Activated CD8-positive, alpha-beta memory T cell treated with anti-CD3 and anti-CD28 coated beads for 1 hour (primary cell): ENCODE results near the gene METTL8.
"Not testable (repeated sequence)": the region's sequence is repeated elsewhere in the genome, so short reads cannot be mapped to it uniquely, and the experiment has no call there.

Source experiments
- DNase-seq, 2 donors: peaks; one replicate each; pipeline ENCODE4 v3.0.0-alpha.2; 2020; ENCODE audit warnings: low read depth in 1 of 2; ENCODE audit errors: extremely low read depth in 1 of 2

METTL8 gene

DNA sequence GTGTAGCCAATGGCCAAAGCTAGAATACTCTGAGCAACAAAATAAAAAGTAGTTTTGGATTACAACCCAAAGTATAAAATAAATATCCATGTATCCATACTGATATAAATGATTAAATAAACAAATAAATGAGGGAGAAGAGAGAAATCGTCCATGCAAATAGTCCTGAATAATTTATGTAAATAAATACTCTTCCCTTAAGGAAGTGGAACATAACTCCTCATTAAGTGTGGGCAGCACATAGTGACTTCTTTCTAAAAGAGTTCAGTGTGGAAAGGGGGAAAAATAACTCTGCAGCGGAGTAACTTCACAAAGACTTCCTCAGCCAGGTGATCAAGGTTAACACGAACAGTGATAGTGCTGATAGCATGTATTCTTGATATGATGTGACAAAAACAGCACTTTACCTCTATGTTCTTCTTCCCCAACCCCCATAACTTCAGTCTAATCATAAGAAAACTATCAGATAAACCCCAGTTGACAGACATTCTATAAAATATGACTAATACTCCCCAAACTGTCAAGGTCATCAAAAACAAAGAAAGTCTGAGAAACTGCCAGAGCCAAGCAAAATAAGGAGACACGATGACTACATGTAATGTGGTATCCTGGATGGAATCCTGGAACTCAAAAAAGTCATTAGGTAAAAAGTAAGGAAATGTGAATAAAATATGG is 30.7 kb downstream of the METTL8 start:
- DNase-seq: no peak

DNA sequence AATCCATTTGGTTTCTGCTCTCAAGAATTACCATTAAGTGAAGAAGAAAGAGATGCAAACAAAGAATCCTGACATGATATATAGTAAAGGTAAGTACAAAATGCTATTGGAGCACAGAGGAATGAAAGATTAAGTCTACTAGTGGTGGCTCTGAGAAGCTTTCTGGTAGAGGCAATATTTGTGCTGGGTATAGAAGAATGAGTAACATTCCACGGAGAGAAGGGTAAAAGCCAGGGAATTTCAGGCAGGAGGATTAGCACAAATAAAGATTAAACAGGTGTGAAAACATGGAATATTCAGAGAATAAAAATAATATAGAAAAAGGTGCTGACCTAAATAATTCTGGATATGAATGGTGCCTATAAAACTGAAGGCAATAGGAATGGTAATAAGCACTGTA is 31.8 kb downstream of the METTL8 start:
- no peak for DNase-seq

DNA sequence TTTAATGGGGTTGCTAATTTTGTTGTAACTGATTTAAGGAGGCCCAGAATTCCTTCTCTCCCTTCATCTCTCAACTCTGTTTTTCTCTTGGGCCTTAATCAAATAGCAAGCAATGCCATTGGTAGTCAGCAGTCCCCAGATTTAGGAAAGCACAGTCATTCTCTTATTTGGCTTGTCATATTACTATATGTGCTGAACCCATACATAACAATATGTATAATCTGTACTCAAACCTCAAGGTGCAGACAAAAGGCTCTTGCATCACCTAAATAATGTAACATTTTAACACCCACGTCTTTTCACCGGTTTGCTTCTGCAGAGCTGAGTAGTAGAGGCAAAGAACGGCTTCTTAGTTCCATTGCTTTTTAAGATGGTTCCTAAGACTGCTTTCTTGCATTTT is 33.4 kb downstream of the METTL8 start:
- DNase-seq: no peak

DNA sequence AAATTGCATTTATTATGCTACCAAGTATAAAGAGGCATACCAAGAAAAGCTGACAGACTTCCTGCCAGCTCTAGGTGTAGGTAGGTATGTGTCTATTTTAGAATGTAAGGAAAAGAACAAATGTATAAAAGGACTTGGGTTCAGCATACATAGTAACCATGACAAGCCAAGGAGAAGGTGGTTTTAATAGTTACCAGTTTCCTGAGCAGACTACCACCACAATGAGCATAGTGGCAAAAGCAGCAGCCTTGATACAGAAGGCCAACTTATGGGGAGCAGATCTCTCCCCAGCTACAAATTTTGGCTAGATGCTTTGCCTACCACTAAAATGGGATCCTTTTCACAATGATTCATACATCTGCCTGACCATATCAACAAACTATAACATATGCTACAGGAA is 34.5 kb downstream of the METTL8 start:
- no peak for DNase-seq

DNA sequence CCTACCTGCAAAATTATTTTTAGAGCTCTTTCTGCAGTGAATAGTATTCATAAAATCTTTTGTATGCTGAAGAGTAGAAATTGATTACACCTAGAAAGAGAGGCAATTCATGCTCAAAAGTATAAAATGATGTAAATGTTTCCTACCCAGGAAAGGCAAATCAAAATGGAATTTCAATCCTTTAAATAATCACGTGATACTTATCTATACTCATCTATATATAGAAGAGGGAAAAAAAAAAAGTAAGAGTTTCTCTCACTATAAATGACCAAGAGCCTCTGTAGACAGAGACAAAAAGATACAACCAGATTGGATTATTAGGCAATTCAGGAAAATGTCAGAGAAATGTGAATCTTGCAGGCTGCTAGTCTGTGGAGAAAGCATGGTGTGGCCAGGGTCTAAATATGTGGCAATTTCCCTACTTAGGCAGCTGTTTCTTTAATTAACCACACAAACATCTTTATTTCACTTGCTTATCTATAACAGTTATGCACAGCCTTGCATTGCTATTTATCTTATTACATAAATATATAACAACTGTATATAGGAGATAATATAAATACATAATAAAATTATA is 39.5 kb downstream of the METTL8 start:
- DNase-seq: no peak

DNA sequence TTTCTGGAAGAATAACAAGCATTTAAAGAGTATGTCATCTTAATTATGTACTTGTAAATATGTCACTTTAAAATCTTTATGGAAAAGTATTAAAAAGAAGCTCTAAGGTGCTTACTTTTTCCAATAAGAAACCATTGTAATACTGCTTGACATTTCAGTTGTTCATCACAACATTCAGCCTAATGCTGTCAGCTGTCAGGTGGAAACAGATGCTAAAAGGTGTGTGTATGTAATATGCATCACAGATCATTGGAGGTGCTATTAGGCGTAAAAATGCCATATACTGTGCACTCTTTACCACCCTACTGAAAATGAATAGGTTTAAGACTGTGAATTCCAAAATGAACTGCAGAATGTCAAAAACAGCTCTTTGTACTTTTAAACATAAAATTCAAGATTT is 40.3 kb downstream of the METTL8 start:
- DNase-seq: no peak

DNA sequence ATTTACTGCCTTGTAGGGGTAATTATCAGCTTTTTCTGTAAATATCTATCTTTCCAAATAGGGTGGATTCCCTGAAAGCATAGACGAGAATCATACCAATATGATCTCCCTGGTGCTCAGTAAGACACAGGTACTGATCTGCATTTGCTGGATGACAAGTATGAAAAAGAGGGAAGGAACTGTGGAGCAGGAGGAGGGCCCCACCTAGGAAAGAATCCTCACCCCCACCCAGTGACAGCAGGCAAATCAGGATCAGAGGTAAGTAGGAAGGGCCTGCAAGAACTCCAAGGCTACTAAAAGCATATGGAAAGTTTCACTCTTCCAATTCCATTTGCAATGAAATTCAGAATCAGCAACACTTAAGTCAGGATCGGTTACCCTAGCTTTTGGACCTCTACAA is 42.3 kb downstream of the METTL8 start:
- no peak for DNase-seq

DNA sequence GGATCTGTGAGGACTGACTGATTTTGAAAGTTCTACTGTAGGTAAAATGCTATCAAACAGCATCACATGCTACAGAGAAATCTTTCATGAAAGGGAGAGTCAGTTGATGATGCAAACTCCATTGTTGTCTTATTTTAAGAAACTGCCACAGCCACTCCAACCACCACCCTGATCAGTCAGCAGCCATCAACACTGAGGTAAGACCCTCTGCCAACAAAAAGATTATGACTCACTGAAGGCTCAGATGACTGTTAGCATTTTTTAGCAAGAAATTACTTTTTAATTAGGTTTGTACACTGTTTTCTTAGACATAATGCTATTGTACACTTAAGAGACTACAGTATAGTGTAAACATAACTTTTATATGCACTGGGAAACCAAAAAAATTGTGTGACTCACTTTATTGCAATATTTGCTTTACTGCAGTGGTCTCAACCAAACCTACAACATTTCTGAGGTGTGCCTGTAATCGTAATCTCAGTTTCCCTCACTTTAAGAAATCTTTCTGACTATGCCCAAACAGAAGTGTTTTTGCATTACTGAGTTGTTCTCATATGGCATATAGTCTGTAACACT is 42.8 kb downstream of the METTL8 start:
- no peak for DNase-seq

DNA sequence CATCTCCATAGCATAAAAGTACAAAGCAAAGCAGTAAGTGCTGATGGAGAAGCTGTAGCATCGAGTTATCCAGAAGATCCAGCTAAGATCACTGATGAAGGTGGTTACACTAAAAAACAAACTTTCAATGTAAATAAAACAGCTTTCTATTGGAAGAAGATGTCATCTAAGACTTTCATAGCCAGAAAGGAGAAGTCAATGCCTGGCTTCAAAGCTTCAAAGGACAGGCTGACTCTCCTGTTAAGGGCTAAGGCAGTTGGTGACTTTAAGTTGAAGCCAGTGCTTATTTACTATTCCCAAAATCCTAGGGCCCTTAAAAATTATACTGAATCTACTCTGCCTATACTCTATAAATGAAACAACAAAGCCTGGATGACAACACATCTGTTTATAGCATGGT is 44.0 kb downstream of the METTL8 start:
- no peak for DNase-seq

DNA sequence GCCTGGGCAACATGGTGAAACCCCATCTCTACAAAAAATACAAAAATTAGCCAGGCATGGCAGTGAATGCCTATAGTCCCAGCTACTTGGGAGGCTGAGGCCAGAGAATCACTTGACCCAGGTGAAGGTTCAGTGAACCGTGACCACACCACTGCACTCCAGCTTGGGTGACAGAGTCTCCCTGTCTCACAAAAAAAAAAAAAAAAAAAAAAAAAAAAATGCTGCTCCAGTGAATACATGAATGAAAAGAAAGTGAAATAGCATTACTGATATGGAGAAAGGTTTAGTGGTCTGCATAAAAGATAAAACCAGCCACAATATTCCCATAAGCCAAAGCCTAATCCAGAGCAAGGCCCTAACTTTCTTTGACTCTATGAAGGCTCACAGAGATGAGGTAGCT is 44.5 kb downstream of the METTL8 start:
- no peak for DNase-seq

DNA sequence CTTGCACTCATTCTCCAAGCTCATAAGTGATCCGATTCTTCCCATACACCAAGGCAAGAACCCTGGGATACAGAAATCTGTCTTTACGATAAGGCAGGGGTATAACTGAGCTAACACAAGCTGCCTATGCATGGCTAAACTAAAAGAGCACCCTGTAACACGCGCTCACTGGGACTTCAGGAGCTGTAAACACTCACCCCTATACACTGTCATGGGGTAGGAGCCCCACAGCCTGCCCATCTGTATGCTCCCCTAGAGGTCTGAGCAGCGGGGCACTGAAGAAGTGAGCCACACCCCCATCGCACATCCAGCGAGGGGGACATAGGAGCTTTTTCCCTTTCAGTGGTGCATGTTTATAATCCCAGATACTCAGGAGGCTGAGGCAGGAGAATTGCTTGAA is 46.7 kb downstream of the METTL8 start:
- no peak for DNase-seq

DNA sequence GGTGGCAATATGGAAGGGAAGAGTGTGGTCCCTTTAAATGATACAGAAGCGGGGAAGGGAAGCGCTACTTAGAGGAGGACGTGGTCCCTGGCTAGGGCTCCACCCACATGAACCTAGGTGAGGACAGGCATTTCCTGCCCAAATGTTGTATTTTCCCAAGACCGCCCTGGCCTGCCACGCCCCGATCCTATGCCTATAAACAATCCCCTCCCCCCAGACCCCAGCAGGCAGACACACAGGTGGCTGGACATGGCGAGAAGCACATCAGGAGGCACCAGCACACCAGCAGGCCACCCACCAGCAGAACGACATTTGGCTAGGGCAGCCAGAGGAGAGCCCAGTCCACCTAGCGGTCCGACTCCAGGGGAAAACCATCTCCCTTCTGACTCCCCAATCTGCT is 47.2 kb downstream of the METTL8 start:
- DNase-seq: no peak

DNA sequence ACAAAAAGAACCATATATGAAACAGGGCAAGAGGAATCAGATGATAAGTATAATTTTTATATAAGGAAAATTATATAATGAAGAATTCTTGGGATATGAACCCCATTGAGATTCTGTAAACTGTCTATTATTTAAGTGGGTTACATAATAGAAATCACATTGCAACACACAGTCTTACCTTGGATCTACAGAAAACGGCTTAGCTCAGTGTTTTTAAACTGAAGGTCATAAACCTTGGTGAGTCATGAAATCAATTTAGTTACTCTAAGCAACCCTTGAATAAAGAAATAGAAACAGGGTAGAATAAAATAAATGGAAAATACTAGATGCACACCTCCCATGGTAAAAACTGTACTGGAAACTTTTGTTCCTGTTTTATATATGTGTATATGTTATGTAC is 50.7 kb downstream of the METTL8 start:
- no peak for DNase-seq

DNA sequence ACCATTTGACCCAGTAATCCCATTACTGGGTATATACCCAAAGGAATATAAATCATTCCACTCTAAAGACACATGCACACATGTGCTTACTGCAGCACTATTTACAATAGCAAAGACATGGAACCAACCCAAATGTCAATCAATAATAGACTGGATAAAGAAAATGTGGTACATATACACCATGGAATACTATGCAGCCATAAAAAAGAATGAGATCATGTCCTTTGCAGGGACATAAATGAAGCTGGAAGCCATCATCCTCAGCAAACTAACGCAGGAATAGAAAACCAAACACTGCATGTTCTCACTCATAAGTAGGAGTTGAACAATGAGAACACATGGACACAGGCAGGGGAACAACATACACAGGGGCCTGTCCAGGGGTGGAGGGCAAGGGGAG is 51.6 kb downstream of the METTL8 start:
- not testable (repeated sequence) for DNase-seq

DNA sequence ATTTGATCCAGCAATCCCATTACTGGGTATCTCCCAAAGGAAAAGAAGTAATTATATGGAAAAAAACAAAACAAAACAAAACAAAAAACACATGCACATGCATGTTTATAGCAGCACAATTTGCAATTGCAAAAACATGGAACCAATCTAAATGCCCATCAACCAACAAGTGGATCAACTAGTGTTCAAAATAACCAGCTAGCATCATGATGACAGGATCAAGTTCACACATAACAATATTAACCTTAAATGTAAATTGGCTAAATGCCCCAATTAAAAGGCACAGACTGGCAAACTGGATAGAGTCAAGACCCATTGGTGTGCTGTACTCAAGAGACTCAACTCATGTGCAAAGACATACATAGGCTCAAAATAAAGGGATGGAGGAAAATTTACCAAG is 55.9 kb downstream of the METTL8 start:
- DNase-seq: not testable (repeated sequence)

DNA sequence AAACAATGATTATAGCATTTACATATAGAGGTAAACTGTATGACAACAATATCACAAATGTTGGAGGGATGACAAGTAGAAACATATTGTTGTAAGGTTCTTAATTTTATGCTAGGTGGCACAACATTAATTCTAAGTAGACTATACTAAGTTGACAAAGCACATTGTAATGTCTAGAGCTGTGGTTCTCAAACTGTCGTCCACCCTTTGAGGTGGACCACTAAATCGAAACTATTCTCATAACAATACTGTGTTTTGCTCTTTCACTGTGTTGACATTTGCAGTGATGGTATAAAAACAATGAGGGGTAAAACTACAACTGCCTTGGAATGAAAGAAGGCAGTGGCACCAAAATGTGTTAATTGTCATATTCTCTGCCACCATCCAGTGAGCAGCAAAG is 66.1 kb downstream of the METTL8 start:
- DNase-seq: no peak

DNA sequence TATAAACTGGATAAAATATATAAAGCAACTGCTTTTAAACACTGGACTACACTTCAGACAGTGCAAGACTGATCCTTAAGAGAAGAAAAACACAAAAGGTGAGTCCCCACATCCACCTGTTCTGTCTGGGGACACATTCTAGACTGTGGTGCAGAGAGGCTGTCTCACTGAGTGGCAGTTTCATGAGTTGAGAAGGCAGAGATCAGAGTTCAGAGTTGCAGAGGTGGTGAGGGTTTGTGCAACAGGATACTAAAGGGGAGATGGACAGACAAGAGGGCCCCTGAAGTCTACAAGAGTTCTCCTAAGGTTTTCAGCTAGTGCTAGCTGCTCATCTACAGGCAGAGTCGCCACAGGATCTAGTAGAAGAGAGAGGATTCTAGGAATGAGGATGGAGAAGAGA is 68.0 kb downstream of the METTL8 start:
- DNase-seq: no peak

DNA sequence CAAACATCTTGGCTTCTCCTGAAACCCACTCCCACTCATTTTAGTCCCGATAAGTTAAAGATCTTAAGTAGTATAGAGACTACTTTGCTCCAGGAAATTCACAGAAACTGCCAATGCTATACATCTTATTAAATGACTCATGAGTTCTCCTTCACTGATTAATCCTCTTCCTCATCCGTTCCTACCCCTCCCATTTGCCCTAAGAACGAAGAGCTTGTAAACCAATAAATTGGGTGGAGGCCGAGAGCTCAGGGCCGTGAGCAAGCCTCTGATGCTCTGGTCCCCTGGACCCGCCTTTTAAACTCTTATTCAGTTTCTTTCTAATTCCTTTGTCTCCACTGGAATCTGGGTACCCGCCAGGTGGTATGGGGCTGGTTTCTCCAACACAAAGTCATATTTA is 68.6 kb downstream of the METTL8 start:
- no peak for DNase-seq

DNA sequence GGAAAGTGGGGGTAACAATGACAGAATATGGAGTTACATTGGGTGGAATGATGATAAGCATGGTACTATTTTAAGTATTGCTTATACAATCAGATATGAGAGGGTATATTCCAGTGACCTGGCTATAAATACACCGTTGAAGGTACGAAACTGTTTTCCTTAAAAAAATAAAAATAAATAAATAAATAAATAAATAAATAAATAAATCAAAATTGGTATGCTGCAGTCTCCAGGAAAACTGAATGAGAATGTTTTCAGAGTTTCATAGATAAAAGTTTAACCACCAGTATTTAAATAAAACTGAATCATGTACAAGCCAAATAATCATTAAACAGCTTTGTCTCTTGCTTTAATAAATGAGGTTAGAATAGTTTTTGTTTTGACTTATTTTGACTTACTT is 71.4 kb downstream of the METTL8 start:
- no peak for DNase-seq

DNA sequence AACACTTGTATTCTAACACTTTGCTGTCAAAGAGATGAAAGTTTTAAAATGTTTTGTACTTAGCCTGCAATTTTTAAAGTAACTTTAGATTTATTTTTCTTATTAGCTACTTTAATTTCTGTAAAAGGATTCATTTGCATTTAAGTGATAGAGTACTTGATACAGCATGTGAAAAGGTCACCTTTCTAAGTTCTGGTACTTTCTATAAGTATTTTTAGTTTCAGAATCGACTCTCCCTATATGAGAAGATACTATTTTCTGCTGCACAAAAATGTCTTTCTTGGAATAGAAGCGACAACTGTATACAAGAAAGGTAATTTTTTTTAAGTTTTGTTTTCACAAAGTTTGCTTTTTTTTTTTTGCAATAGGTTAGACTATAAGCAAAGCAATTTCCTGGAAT is 72.9 kb downstream of the METTL8 start:
- DNase-seq: no peak

DNA sequence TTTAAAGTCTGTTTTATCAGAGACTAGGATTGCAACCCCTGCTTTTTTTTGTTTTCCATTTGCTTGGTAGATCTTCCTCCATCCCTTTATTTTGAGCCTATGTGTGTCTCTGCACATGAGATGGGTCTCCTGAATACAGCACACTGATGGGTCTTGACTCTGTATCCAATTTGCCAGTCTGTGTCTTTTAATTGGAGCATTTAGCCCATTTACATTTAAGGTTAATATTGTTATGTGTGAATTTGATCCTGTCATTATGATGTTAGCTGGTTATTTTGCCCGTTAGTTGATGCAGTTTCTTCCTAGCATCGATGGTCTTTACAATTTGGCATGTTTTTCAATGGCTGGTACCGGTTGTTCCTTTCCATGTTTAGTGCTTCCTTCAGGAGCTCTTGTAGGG is 80.0 kb downstream of the METTL8 start:
- DNase-seq: not testable (repeated sequence)

DNA sequence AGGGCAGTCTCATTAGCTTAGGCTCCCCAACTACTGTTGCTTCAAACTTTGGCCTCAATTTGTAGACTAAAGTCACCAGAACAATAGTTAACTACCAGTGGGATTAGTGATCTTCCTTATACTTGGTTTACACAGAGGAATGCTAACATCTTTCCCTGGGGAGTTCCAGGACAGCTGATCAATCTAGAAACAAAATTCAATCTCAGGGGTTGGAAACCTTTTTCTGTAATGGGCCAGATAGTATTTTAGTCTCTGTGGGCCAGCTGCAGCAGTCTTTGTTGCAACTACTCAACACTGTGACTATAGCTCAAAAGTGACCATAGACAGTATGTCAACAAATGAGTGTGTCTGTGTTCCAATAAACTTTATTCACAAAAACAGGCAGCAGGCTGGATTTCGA is 85.7 kb downstream of the METTL8 start:
- no peak for DNase-seq

DNA sequence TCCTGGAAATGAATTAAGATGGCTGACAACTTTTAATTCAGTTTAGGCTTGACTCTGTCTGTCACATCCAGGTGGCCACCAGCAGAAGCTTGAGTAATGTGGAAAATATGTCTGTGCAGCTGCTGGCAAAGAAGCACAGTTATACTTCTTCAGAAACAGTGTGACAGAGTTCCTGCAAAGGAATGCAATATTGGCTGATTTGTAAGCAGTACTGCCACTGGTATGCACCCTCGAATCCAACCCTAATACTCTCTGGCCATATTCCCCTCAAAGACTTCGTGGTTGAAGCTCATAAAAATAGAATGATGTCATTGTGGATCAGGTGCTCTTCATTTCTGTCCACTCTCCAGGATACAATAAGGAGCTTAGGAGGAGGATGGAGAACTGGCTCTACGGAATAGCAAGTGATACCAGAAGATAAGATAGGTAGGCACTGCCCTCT is 86.2 kb downstream of the METTL8 start:
- DNase-seq: no peak
